ENCODE measurements around the gene STPG4. TPM values are rescaled to one million over a fixed set of nuclear protein-coding genes. Genes with fewer than 3 reads are reported as not detected.
"Not testable (repeated sequence)": the region's sequence is repeated elsewhere in the genome, so short reads cannot be mapped to it uniquely, and the experiment has no call there.

The STPG4 gene
- total RNA-seq, 2 donors from 2014 or later = 0.15 to 0.42 TPM

GRCh38 chr2:47172922-47173695, 18.0 kb upstream of the STPG4 start:
- peaks cover 3% of the 10 kb centered on the region for H3K27me3 Mint-ChIP-seq (ENCODE audit: insufficient read depth)
- DNase-seq = no peak
- H3K9ac ChIP-seq (ENCODE audit: extremely low read depth, low read length, poor library complexity, severe bottlenecking) = peak overlapping the region; percentile 94
- H3K36me3 ChIP-seq (ENCODE audit: control insufficient read depth, insufficient read depth, low read length) = peaks cover 53% of the 10 kb centered on the region
- peak overlapping the region; percentile 100 for H3K4me3 ChIP-seq (ENCODE audit: low read length)
- H3K27me3 ChIP-seq (ENCODE audit: control insufficient read depth, insufficient read depth, low read length, poor library complexity, severe bottlenecking) = no peaks in the 10 kb centered on the region
- H3K4me1 Mint-ChIP-seq = peaks cover 50% of the 10 kb centered on the region
- WGBS, 2 experiments (ENCODE audit: insufficient coverage in 1 of 2, insufficient read length in 1 of 2) = 70% methylated on average over 3 of the region's 3 CpGs; no CpG with 5 or more reads in 1 of the 2 experiments
- no peaks in the 10 kb centered on the region for H3K9me3 Mint-ChIP-seq
- TF ChIP-seq CTCF (conservative IDR thresholded peaks at IDR 0.05) = no peak
- H3K27ac ChIP-seq (ENCODE audit: low read depth, low read length) = no peak overlapping the region
- peaks cover 14% of the 10 kb centered on the region for H3K36me3 Mint-ChIP-seq (ENCODE audit: low read depth)
- H3K4me1 ChIP-seq (ENCODE audit: control insufficient read depth, insufficient read depth, low read length) = peaks cover 5% of the 10 kb centered on the region
- H3K9me3 ChIP-seq (ENCODE audit: control insufficient read depth, low read length) = no peaks in the 10 kb centered on the region
- no peak overlapping the region for H3K27ac Mint-ChIP-seq
- peak overlapping the region; percentile 100 for H3K4me3 Mint-ChIP-seq

GRCh38 chr2:47172156-47172921, 17.2 kb upstream of the STPG4 start:
- H3K9me3 Mint-ChIP-seq = no peaks in the 10 kb centered on the region
- Histone ChIP-seq H3K36me3 (ENCODE audit: control insufficient read depth, insufficient read depth, low read length) (peaks cover 58% of the 10 kb centered on the region), H3K9ac (ENCODE audit: extremely low read depth, low read length, poor library complexity, severe bottlenecking) (peak overlapping the region; percentile 94), H3K4me1 (ENCODE audit: control insufficient read depth, insufficient read depth, low read length) (peaks cover 5% of the 10 kb centered on the region), H3K4me3 (ENCODE audit: low read length) (peak overlapping the region; percentile 100), H3K27ac (ENCODE audit: low read depth, low read length) (no peak overlapping the region), H3K27me3 (ENCODE audit: control insufficient read depth, insufficient read depth, low read length, poor library complexity, severe bottlenecking) (no peaks in the 10 kb centered on the region), H3K9me3 (ENCODE audit: control insufficient read depth, low read length) (no peaks in the 10 kb centered on the region)
- H3K27ac Mint-ChIP-seq = peak overlapping the region; percentile 58
- no peak for TF ChIP-seq CTCF (conservative IDR thresholded peaks at IDR 0.05)
- DNase-seq = no peak
- peaks cover 44% of the 10 kb centered on the region for H3K4me1 Mint-ChIP-seq
- WGBS, 2 experiments (ENCODE audit: insufficient coverage in 1 of 2, insufficient read length in 1 of 2) = 72 to 73% methylated on average over 6 to 9 of the region's 9 CpGs
- H3K27me3 Mint-ChIP-seq (ENCODE audit: insufficient read depth) = no peaks in the 10 kb centered on the region
- H3K36me3 Mint-ChIP-seq (ENCODE audit: low read depth) = peaks cover 18% of the 10 kb centered on the region
- H3K4me3 Mint-ChIP-seq = peak overlapping the region; percentile 100

GRCh38 chr2:47169784-47170183, 14.7 kb upstream of the STPG4 start:
- H3K4me3 ChIP-seq (ENCODE audit: low read length) = peak overlapping the region; percentile 83
- TF ChIP-seq CTCF (conservative IDR thresholded peaks at IDR 0.05) = no peak
- no peaks in the 10 kb centered on the region for H3K27me3 Mint-ChIP-seq (ENCODE audit: insufficient read depth)
- peaks cover 51% of the 10 kb centered on the region for H3K4me1 Mint-ChIP-seq
- H3K27me3 ChIP-seq (ENCODE audit: control insufficient read depth, insufficient read depth, low read length, poor library complexity, severe bottlenecking) = no peaks in the 10 kb centered on the region
- H3K36me3 Mint-ChIP-seq (ENCODE audit: low read depth) = peaks cover 29% of the 10 kb centered on the region
- no peaks in the 10 kb centered on the region for H3K9me3 Mint-ChIP-seq
- DNase-seq = no peak
- H3K4me1 ChIP-seq (ENCODE audit: control insufficient read depth, insufficient read depth, low read length) = peaks cover 7% of the 10 kb centered on the region
- no peak overlapping the region for H3K4me3 Mint-ChIP-seq
- no peak overlapping the region for H3K27ac ChIP-seq (ENCODE audit: low read depth, low read length)
- H3K9me3 ChIP-seq (ENCODE audit: control insufficient read depth, low read length) = no peaks in the 10 kb centered on the region
- WGBS, 2 experiments (ENCODE audit: insufficient coverage in 1 of 2, insufficient read length in 1 of 2) = 94 to 100% methylated on average over 1 of the region's 2 CpGs
- no peak overlapping the region for H3K9ac ChIP-seq (ENCODE audit: extremely low read depth, low read length, poor library complexity, severe bottlenecking)
- H3K36me3 ChIP-seq (ENCODE audit: control insufficient read depth, insufficient read depth, low read length) = peaks cover 84% of the 10 kb centered on the region
- H3K27ac Mint-ChIP-seq = no peak overlapping the region

- H3K4me1 Mint-ChIP-seq = peaks cover 47% of the 10 kb centered on the region
- not testable (repeated sequence) for H3K27me3 ChIP-seq (ENCODE audit: control insufficient read depth, insufficient read depth, low read length, poor library complexity, severe bottlenecking); H3K27ac Mint-ChIP-seq; H3K27me3 Mint-ChIP-seq (ENCODE audit: insufficient read depth); H3K9me3 ChIP-seq (ENCODE audit: control insufficient read depth, low read length); H3K4me3 Mint-ChIP-seq; H3K4me3 ChIP-seq (ENCODE audit: low read length); DNase-seq; H3K27ac ChIP-seq (ENCODE audit: low read depth, low read length); H3K9ac ChIP-seq (ENCODE audit: extremely low read depth, low read length, poor library complexity, severe bottlenecking); H3K9me3 Mint-ChIP-seq
- Histone ChIP-seq H3K4me1 (ENCODE audit: control insufficient read depth, insufficient read depth, low read length) (peaks cover 11% of the 10 kb centered on the region), H3K36me3 (ENCODE audit: control insufficient read depth, insufficient read depth, low read length) (peaks cover 82% of the 10 kb centered on the region)
- WGBS, 2 experiments (ENCODE audit: insufficient coverage in 1 of 2, insufficient read length in 1 of 2) = 88 to 94% methylated on average over 7 to 8 of the region's 8 CpGs
- H3K36me3 Mint-ChIP-seq (ENCODE audit: low read depth) = peaks cover 34% of the 10 kb centered on the region
Observed at GRCh38 chr2:47168895-47169294, 13.8 kb upstream of the STPG4 start.
